ENCODE measurements around the gene UTS2R.

DNA sequence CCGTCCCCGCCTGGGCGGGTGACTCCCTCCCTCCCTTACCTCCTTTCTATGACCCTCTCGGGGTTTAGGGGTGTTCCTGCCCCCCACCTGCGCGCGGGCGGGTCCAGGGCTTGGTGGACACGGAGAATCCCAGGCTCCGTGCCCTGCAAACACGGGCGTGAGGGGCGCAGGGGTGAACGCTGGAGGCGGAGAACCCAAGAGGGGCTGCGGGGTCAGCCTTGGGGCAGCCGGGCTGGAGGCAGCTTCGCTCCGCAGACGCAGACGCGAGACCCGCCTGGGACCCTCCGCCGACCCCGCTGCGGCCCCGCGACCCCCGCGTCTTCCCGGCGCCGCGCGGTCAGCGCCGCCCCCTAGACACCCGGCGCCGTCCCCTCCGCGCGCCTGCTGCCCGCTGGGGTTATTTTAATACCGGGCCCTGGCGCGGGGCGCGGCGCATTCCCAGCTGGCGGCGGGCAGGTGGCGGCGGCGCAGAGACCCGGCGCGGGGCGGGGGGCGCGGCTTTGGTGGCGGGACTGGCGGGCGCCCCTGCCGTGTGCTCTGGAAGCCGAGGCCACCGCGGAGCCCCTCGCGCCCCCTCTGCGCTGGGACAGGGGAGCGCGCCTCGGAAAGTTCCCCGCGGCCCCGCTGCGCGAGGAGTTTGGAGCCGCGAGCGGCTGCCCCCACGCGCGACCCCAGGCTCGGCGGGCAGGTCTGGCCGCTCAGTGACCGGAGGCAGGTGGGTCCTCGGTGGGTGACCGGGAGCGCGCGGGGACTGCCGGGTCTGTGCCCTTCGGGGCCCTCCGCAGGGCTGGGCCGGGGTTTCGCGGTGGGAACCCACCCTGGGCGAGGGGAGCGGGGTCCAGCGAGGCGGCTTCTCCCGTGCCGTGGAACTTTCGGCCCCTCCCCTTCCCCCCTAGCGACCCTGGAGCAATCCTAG is at the start of gene UTS2R:
- TF ChIP-seq CTCF (IDR thresholded peaks at IDR 0.05; ENCODE audit: borderline replicate concordance, extremely low read depth, low read length, poor library complexity, severe bottlenecking) (no peak), EZH2 (IDR thresholded peaks at IDR 0.05; ENCODE audit: borderline replicate concordance, low read depth, low read length, severe bottlenecking) (no peak)

Data from DND-41 (cell line).